ENCODE data around the gene ADRB1.

DNA sequence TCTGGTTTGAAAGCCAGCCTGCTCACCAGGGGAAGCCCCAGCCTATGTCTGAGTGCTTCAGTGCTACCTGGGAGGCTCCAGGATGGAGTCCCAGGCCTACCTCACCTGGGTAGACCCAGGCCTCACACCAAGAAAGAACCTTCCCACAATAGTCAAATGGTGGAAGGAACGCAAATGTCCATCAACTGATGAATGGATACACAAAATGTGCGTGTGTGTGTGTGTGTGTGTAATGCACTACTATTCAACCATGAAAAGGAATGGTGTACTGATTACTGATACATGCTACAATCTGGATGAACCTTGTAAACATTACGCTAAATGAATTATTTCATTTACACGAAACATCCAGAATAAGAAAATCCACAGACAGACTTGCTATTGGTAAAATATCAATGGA is 15.2 kb upstream of the ADRB1 start:
- TF ChIP-seq, protein P1, sequence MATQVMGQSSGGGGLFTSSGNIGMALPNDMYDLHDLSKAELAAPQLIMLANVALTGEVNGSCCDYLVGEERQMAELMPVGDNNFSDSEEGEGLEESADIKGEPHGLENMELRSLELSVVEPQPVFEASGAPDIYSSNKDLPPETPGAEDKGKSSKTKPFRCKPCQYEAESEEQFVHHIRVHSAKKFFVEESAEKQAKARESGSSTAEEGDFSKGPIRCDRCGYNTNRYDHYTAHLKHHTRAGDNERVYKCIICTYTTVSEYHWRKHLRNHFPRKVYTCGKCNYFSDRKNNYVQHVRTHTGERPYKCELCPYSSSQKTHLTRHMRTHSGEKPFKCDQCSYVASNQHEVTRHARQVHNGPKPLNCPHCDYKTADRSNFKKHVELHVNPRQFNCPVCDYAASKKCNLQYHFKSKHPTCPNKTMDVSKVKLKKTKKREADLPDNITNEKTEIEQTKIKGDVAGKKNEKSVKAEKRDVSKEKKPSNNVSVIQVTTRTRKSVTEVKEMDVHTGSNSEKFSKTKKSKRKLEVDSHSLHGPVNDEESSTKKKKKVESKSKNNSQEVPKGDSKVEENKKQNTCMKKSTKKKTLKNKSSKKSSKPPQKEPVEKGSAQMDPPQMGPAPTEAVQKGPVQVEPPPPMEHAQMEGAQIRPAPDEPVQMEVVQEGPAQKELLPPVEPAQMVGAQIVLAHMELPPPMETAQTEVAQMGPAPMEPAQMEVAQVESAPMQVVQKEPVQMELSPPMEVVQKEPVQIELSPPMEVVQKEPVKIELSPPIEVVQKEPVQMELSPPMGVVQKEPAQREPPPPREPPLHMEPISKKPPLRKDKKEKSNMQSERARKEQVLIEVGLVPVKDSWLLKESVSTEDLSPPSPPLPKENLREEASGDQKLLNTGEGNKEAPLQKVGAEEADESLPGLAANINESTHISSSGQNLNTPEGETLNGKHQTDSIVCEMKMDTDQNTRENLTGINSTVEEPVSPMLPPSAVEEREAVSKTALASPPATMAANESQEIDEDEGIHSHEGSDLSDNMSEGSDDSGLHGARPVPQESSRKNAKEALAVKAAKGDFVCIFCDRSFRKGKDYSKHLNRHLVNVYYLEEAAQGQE (IDR thresholded peaks at IDR 0.05; ENCODE audit: insufficient read depth in 1 of 2, low read depth in 2 of 2, low read length in 2 of 2) = no peak
- TF ChIP-seq POLR2AphosphoS5 (IDR thresholded peaks at IDR 0.05; ENCODE audit: low read depth, low read length) (no peak), FOXP2 (optimal IDR thresholded peaks at IDR 0.05; ENCODE audit: borderline replicate concordance, extremely low read depth, extremely low read length, insufficient read depth) (no peak)

All from PFSK-1 (cell line).